Measurements from ENCODE around the gene PCSK1. TPM values are rescaled to one million over a fixed set of nuclear protein-coding genes. Genes with fewer than 3 reads are reported as not detected.

The PCSK1 gene
- polyA plus RNA-seq, 1 of the 3 experiments (the other 2 are of a cell fraction) = 0.08 TPM

GRCh38 chr5:96447949-96448348 lies 14.9 kb upstream of the PCSK1 start:
- no peaks in the 10 kb centered on the region for H3K36me3 ChIP-seq (replicated peaks in 1 of 2; ENCODE audit: control insufficient read depth in 1 of 2, insufficient read depth in 2 of 2, low read length in 1 of 2)
- H3K27me3 ChIP-seq (ENCODE audit: insufficient read depth) = no peaks in the 10 kb centered on the region
- H2AFZ ChIP-seq (ENCODE audit: low read depth) = no peak overlapping the region
- no peak overlapping the region for H3K9ac ChIP-seq
- H4K20me1 ChIP-seq (ENCODE audit: insufficient read depth) = no peaks in the 10 kb centered on the region
- no peak overlapping the region for H3K4me3 ChIP-seq (ENCODE audit: low read depth in 2 of 2, low read length in 1 of 2)
- POLR2A ChIA-PET = no interaction called here
- no peaks in the 10 kb centered on the region; a peak in 1 of 4 replicates for H3K4me1 ChIP-seq (ENCODE audit: control insufficient read depth in 1 of 2, insufficient read depth in 2 of 2, low read depth in 1 of 2, low read length in 1 of 2)
- DNase-seq = no peak
- no peaks in the 10 kb centered on the region for H3F3A ChIP-seq (replicated peaks; ENCODE audit: insufficient read depth)
- H3K79me2 ChIP-seq (ENCODE audit: insufficient read depth) = no peaks in the 10 kb centered on the region
- no peaks in the 10 kb centered on the region for H3K9me2 ChIP-seq
- 42% methylated on average over 1 of the region's 1 CpG for WGBS (ENCODE audit: low lambda C conversion rate)
- no peak overlapping the region for H3K4me2 ChIP-seq
- no peak overlapping the region for H3K27ac ChIP-seq (ENCODE audit: low read depth in 2 of 2, low read length in 1 of 2)
- CTCF ChIA-PET = interaction anchor here (0.8 to 1.2 kb wide), 4 partner anchors 8 to 111 kb away, joined by 3 to 4 read pairs (median 3); no protein-coding TSS in a partner anchor
- H3K9me3 ChIP-seq = no peaks in the 10 kb centered on the region
- TF ChIP-seq FOXM1 (IDR thresholded peaks at IDR 0.05; ENCODE audit: low read depth) = no peak

- H3K4me2 ChIP-seq = no peak overlapping the region
- no peaks in the 10 kb centered on the region for H4K20me1 ChIP-seq (ENCODE audit: insufficient read depth)
- H3K36me3 ChIP-seq (replicated peaks in 1 of 2; ENCODE audit: control insufficient read depth in 1 of 2, insufficient read depth in 2 of 2, low read length in 1 of 2) = no peaks in the 10 kb centered on the region
- no peaks in the 10 kb centered on the region for H3K27me3 ChIP-seq (ENCODE audit: insufficient read depth)
- H3K9me3 ChIP-seq = no peaks in the 10 kb centered on the region
- H3K79me2 ChIP-seq (ENCODE audit: insufficient read depth) = no peaks in the 10 kb centered on the region
- 25% methylated on average over 2 of the region's 2 CpGs for WGBS (ENCODE audit: low lambda C conversion rate)
- CTCF ChIA-PET = interaction anchor here (0.9 to 2.2 kb wide), 2 partner anchors 8 to 95 kb away, joined by 3 to 11 read pairs; no protein-coding TSS in a partner anchor
- H3K27ac ChIP-seq (ENCODE audit: low read depth in 2 of 2, low read length in 1 of 2) = no peak overlapping the region
- DNase-seq = no peak
- no peak overlapping the region for H3K4me3 ChIP-seq (ENCODE audit: low read depth in 2 of 2, low read length in 1 of 2)
- H2AFZ ChIP-seq (ENCODE audit: low read depth) = no peak overlapping the region
- no peak overlapping the region for H3K9ac ChIP-seq
- TF ChIP-seq SMC3 (IDR thresholded peaks at IDR 0.05; ENCODE audit: low read depth, low read length) (no peak), MEF2A (IDR thresholded peaks at IDR 0.05; ENCODE audit: borderline replicate concordance, low read depth) (no peak), MAX (IDR thresholded peaks at IDR 0.05; ENCODE audit: low read depth) (no peak), RFX5 (IDR thresholded peaks at IDR 0.05; ENCODE audit: low read length) (no peak)
- H3K4me1 ChIP-seq (ENCODE audit: control insufficient read depth in 1 of 2, insufficient read depth in 2 of 2, low read depth in 1 of 2, low read length in 1 of 2) = no peaks in the 10 kb centered on the region
- H3K9me2 ChIP-seq = no peaks in the 10 kb centered on the region
- POLR2A ChIA-PET = no interaction called here
- no peaks in the 10 kb centered on the region for H3F3A ChIP-seq (replicated peaks; ENCODE audit: insufficient read depth)
Observed at GRCh38 chr5:96440185-96440538, 7.1 kb upstream of the PCSK1 start.

- no peak for DNase-seq
- CTCF ChIA-PET = interaction anchor here (0.8 to 2.2 kb wide), 3 partner anchors 8 to 95 kb away, joined by 3 to 11 read pairs (median 3); no protein-coding TSS in a partner anchor
- TF ChIP-seq MAX (IDR thresholded peaks at IDR 0.05; ENCODE audit: low read depth) (no peak), FOXM1 (IDR thresholded peaks at IDR 0.05; ENCODE audit: low read depth) (no peak), REST (IDR thresholded peaks at IDR 0.05; ENCODE audit: low read depth, low read length) (no peak), USF2 (IDR thresholded peaks at IDR 0.05; ENCODE audit: borderline replicate concordance, low read depth, low read length) (no peak), RXRA (IDR thresholded peaks at IDR 0.05; ENCODE audit: borderline replicate concordance, low read depth) (no peak), NFIC (IDR thresholded peaks at IDR 0.05; ENCODE audit: borderline replicate concordance) (no peak), FOSL2 (IDR thresholded peaks at IDR 0.05; ENCODE audit: borderline replicate concordance, low read depth) (no peak), PBX3 (IDR thresholded peaks at IDR 0.05) (no peak), EP300 (IDR thresholded peaks at IDR 0.05; ENCODE audit: borderline replicate concordance in 1 of 2, low read depth in 1 of 2, low read length in 1 of 2) (no peak), GATA2 (CRISPR knock-in tag; IDR thresholded peaks at IDR 0.05) (no peak), NRF1 (IDR thresholded peaks at IDR 0.05; ENCODE audit: low read depth, low read length) (no peak), YY1 (IDR thresholded peaks at IDR 0.05; ENCODE audit: low read depth) (no peak)
Observed at GRCh38 chr5:96439477-96440184, 6.6 kb upstream of the PCSK1 start.

More at GRCh38 chr5:96439477-96440184, 6.6 kb upstream of the PCSK1 start:
- no peaks in the 10 kb centered on the region for H3K36me3 ChIP-seq (replicated peaks in 1 of 2; ENCODE audit: control insufficient read depth in 1 of 2, insufficient read depth in 2 of 2, low read length in 1 of 2)
- H3K4me1 ChIP-seq (ENCODE audit: control insufficient read depth in 1 of 2, insufficient read depth in 2 of 2, low read depth in 1 of 2, low read length in 1 of 2) = no peaks in the 10 kb centered on the region
- H3F3A ChIP-seq (replicated peaks; ENCODE audit: insufficient read depth) = no peaks in the 10 kb centered on the region
- no peaks in the 10 kb centered on the region for H3K79me2 ChIP-seq (ENCODE audit: insufficient read depth)
- H3K9ac ChIP-seq = no peak overlapping the region
- H2AFZ ChIP-seq (ENCODE audit: low read depth) = no peak overlapping the region
- H3K4me2 ChIP-seq = no peak overlapping the region
- 42% methylated on average over 3 of the region's 3 CpGs for WGBS (ENCODE audit: low lambda C conversion rate)
- H3K9me2 ChIP-seq = no peaks in the 10 kb centered on the region
- no peaks in the 10 kb centered on the region for H4K20me1 ChIP-seq (ENCODE audit: insufficient read depth)
- no peaks in the 10 kb centered on the region for H3K9me3 ChIP-seq
- H3K4me3 ChIP-seq (ENCODE audit: low read depth in 2 of 2, low read length in 1 of 2) = no peak overlapping the region
- no peak overlapping the region for H3K27ac ChIP-seq (ENCODE audit: low read depth in 2 of 2, low read length in 1 of 2)
- POLR2A ChIA-PET = no interaction called here
- no peaks in the 10 kb centered on the region for H3K27me3 ChIP-seq (ENCODE audit: insufficient read depth)
